B cell (primary cell): ENCODE data around the gene CACNA2D2. TPM values are rescaled to one million over a fixed set of nuclear protein-coding genes. Genes with fewer than 3 reads are reported as not detected.

Experiments
- ATAC-seq: fragments of 200-7000 bp; cut with Tn5 transposase; one replicate; pipeline ENCODE4 v1.10.0; 2021; ENCODE audit warnings: low read depth, mild to moderate bottlenecking, moderate number of reproducible peaks, moderate library complexity
- CTCF ChIA-PET: fragments of 350-600 bp; sonication (Branson Sonifier 250); formaldehyde crosslinking; loops from one replicate; lab custom pipeline; 2021; ENCODE audit warnings: antibody characterized with exemption, inconsistent platforms; lab: Charles Lee
- POLR2A ChIA-PET: fragments of 350-600 bp; sonication (Branson Sonifier 250); formaldehyde crosslinking; loops from one replicate; lab custom pipeline; 2021; ENCODE audit warnings: antibody characterized with exemption; lab: Charles Lee
- DNase-seq: peaks from one replicate; pipeline ENCODE4 v3.0.0; 2013
- H2AFZ ChIP-seq: 2 replicates; pipeline ENCODE4 v1.6.1; 2012; ENCODE audit warnings: mild to moderate bottlenecking, low read depth, low read length; ENCODE audit not compliant: insufficient read depth, poor library complexity, severe bottlenecking
- H3K27ac ChIP-seq, 2 donors: 1 replicate in 1 of 2; 2 replicates in 1 of 2; pipeline ENCODE4 v1.5.1; 2012 to 2013; ENCODE audit warnings: low read length in 2 of 2, mild to moderate bottlenecking in 2 of 2, moderate library complexity in 1 of 2
- H3K27me3 ChIP-seq, 4 experiments: fragments of 200-600 bp in 1 of 4; sonication (generic) in 1 of 4; replicated peaks in 1 of 4; 1 replicate in 2 of 4; 2 replicates in 2 of 4; pipeline versions ENCODE4 v1.6.1 to v1.7.0; 2013 to 2016; ENCODE audit warnings: low read length in 3 of 4, mild to moderate bottlenecking in 2 of 4, mixed read lengths in 1 of 4, moderate library complexity in 1 of 4; ENCODE audit not compliant: insufficient read depth in 4 of 4, control insufficient read depth in 3 of 4; ENCODE audit errors: control extremely low read depth in 1 of 4
- H3K36me3 ChIP-seq, 2 experiments: replicated peaks in 1 of 2; 1 replicate in 1 of 2; 2 replicates in 1 of 2; pipeline versions ENCODE4 v1.6.1 to v1.7.1; 2013; ENCODE audit warnings: low read length in 1 of 2; ENCODE audit not compliant: insufficient read depth in 2 of 2, control insufficient read depth in 1 of 2; ENCODE audit errors: control extremely low read depth in 1 of 2, extremely low read depth in 1 of 2
- H3K4me1 ChIP-seq, 2 donors: fragments of 200-600 bp in 1 of 2; sonication (generic) in 1 of 2; 1 replicate in 1 of 2; 2 replicates in 1 of 2; pipeline versions ENCODE4 v1.5.1 to v1.6.1; 2013 to 2017; ENCODE audit warnings: low read length in 2 of 2; ENCODE audit not compliant: control insufficient read depth in 2 of 2, insufficient read depth in 2 of 2
- H3K4me2 ChIP-seq: replicated peaks from 2 replicates; pipeline ENCODE3; 2012; ENCODE audit warnings: mild to moderate bottlenecking, low read depth, low read length; ENCODE audit not compliant: poor library complexity, severe bottlenecking
- H3K4me3 ChIP-seq, 5 experiments: fragments of 200-600 bp in 1 of 5; sonication (generic) in 1 of 5; 1 replicate in 3 of 5; 2 replicates in 2 of 5; pipeline versions ENCODE4 v1.5.1 to v1.7.0; 2011 to 2016; ENCODE audit warnings: low read length in 4 of 5, mild to moderate bottlenecking in 4 of 5, low read depth in 2 of 5, control low read depth in 1 of 5, moderate library complexity in 1 of 5; ENCODE audit not compliant: insufficient read depth in 1 of 5; ENCODE audit errors: control extremely low read depth in 1 of 5, extremely low read depth in 1 of 5
- H3K79me2 ChIP-seq: fragments of 200-600 bp; sonication (generic); one replicate; pipeline ENCODE4 v1.6.0; 2016; ENCODE audit warnings: low read length; ENCODE audit not compliant: control insufficient read depth, insufficient read depth
- H3K9ac ChIP-seq: fragments of 200-600 bp; sonication (generic); 2 replicates; pipeline ENCODE4 v1.6.1; 2017; ENCODE audit warnings: mild to moderate bottlenecking, low read length, moderate library complexity
- H3K9me3 ChIP-seq, 3 donors: one replicate each; pipeline versions ENCODE4 v1.6.1 to v1.7.1; 2013; ENCODE audit warnings: low read length in 2 of 3; ENCODE audit not compliant: control insufficient read depth in 2 of 3, insufficient read depth in 1 of 3; ENCODE audit errors: control extremely low read depth in 1 of 3
- H4K20me1 ChIP-seq: 2 replicates; pipeline ENCODE4 v1.6.0; 2012; ENCODE audit warnings: mild to moderate bottlenecking, low read length; ENCODE audit not compliant: insufficient read depth, control insufficient read depth, poor library complexity, severe bottlenecking
- H3K27ac Mint-ChIP-seq: one replicate; pipeline ENCODE4 v1.8.0; 2021; ENCODE audit warnings: mixed read lengths
- H3K27me3 Mint-ChIP-seq: one replicate; pipeline ENCODE4 v1.8.0; 2021; ENCODE audit warnings: mixed read lengths
- H3K4me1 Mint-ChIP-seq: one replicate; pipeline ENCODE4 v1.8.0; 2021; ENCODE audit warnings: mixed read lengths
- H3K4me3 Mint-ChIP-seq: one replicate; pipeline ENCODE4 v1.8.0; 2021; ENCODE audit warnings: mixed read lengths
- H3K9me3 Mint-ChIP-seq: one replicate; pipeline ENCODE4 v1.8.0; 2022; ENCODE audit warnings: mixed read lengths; ENCODE audit not compliant: insufficient read depth
- EZH2 ChIP-seq: IDR thresholded peaks from 2 replicates; pipeline ENCODE4 v1.6.1; 2012; ENCODE audit warnings: borderline replicate concordance, low read depth, mild to moderate bottlenecking, moderate library complexity, low read length; ENCODE audit not compliant: insufficient read depth, poor library complexity, severe bottlenecking
- WGBS: methylation state at CpG from one replicate; pipeline ENCODE4 v1.1.5; 2013; ENCODE audit warnings: missing lambda C conversion rate; ENCODE audit not compliant: insufficient coverage; 5-methylcytosine and 5-hydroxymethylcytosine counted together
- intact Hi-C: fragments of 100-400 bp; cut with micrococcal nuclease; formaldehyde crosslinking; loops from one replicate; pipeline ENCODE4 v1.10.0; 2022
- polyA plus RNA-seq: library from polyadenylated mRNA; depleted of rRNA; stranded (reverse); fragments of >200 nt; gene quantifications from 2 replicates; pipeline ENCODE4 v1.2.3, GENCODE V29; 2012
- total RNA-seq, 2 donors: library from RNA; stranded (reverse); fragments of 120-200 nt in 1 of 2; gene quantifications; 1 replicate in 1 of 2; 2 replicates in 1 of 2; pipeline versions ENCODE4 v1.2.3 to v1.2.4, GENCODE V29; 2013 to 2022
- TF ChIP-seq, protein P1 (sequence below): fragments of 200-600 bp; IDR thresholded peaks from one replicate; pipeline ENCODE4 v1.8.0; 2022; ENCODE audit warnings: antibody characterized with exemption, mild to moderate bottlenecking

The CACNA2D2 gene
- total and polyA plus RNA-seq, 2 donors (not counting 1 experiment from before 2014, with no cell fraction given): 0.69 to 1.2 TPM

DNA sequence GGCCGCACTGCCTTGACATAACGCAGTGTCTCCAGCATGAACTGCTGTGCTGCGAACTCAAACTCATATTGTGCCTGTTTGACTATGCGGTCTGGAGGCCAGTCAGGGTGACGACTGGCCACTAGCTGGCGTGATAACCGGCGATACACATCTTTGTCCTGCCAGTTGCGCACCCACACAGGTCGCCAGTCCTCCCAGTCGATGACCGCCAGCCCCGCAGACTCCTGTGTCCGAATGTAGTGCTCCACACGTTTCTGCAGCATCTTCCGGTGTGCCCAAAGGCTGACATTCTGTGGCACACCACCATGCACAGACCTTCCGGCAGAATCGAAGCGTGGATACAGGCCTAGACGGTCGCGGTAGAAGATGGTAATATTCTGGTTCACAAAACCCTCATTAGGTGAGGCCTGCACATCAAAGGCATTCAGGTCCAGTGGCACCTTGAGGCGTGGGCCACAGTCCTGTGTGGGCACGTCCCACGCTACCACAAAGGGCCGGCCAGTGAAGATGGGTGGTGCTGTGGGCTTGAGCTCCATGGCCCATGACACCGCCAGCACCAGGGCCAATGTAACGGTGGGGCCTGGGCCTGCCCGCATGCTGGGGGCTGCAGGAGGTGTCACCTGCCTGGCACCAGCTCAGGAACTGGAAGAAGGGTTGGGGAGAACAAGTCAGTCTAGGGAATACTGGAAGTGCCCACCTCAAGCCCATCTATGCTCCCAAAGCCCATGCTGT lies 183.4 kb downstream of the CACNA2D2 start:
- TF ChIP-seq, protein P1, sequence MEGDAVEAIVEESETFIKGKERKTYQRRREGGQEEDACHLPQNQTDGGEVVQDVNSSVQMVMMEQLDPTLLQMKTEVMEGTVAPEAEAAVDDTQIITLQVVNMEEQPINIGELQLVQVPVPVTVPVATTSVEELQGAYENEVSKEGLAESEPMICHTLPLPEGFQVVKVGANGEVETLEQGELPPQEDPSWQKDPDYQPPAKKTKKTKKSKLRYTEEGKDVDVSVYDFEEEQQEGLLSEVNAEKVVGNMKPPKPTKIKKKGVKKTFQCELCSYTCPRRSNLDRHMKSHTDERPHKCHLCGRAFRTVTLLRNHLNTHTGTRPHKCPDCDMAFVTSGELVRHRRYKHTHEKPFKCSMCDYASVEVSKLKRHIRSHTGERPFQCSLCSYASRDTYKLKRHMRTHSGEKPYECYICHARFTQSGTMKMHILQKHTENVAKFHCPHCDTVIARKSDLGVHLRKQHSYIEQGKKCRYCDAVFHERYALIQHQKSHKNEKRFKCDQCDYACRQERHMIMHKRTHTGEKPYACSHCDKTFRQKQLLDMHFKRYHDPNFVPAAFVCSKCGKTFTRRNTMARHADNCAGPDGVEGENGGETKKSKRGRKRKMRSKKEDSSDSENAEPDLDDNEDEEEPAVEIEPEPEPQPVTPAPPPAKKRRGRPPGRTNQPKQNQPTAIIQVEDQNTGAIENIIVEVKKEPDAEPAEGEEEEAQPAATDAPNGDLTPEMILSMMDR: no peak
- TF ChIP-seq EZH2: no peak
- Mint-ChIP-seq H3K9me3 (no peaks in the 10 kb centered on the region), H3K27ac (peak overlapping the region; percentile 92), H3K4me1 (peaks cover 53% of the 10 kb centered on the region), H3K27me3 (no peaks in the 10 kb centered on the region), H3K4me3 (peak overlapping the region; percentile 98)
- ATAC-seq (no peak), DNase-seq (no peak)
- Histone ChIP-seq H3K27ac (no peak overlapping the region), H3K9me3 (peaks cover 0 to 3% (median 0%) of the 10 kb centered on the region in 3 donors), H3K4me2 (peak overlapping the region; percentile 95), H3K79me2 (no peaks in the 10 kb centered on the region), H3K9ac (peak overlapping the region; percentile 96), H3K4me3 (peak overlapping the region; percentile 65 to 95 (median 80)), H2AFZ (peak overlapping the region; percentile 99), H4K20me1 (no peaks in the 10 kb centered on the region), H3K27me3 (no peaks in the 10 kb centered on the region), H3K4me1 (peaks cover 25 to 62% of the 10 kb centered on the region in 2 donors), H3K36me3 (peaks cover 0 to 5% of the 10 kb centered on the region in 2 experiments)
- CTCF ChIA-PET: interaction anchor here (0.7 to 0.8 kb wide), 2 partner anchors 16 to 21 kb away, joined by 3 read pairs; partner anchors contain the start of genes HYAL3 and NAA80
- intact Hi-C loops: loop anchor here (2.0 to 5.0 kb wide), 3 partner anchors 17 to 125 kb away; partner anchors contain the start of gene GNAI2
- WGBS: 98% methylated on average over 28 of the region's 29 CpGs
- POLR2A ChIA-PET: interaction anchor here (0.6 to 1.5 kb wide), 2 partner anchors 28 to 1737 kb away, joined by 3 to 4 read pairs; partner anchors contain the start of gene IFRD2
